Choroid plexus epithelial cell (primary cell): Measurements from ENCODE around the gene ATG14.
A peak's percentile ranks its signal among the peaks of the same experiment; 100 is the strongest.

ENCODE experiments used
- DNase-seq: peaks from one replicate; pipeline ENCODE4 v3.0.0-alpha.2; 2010; ENCODE audit warnings: low read depth
- H3K4me3 ChIP-seq: 2 replicates; pipeline ENCODE4 v1.5.1; 2011; ENCODE audit warnings: low read depth, mild to moderate bottlenecking, control low read depth, low read length, moderate library complexity
- TF ChIP-seq, protein P1 (sequence below): conservative IDR thresholded peaks from 2 replicates; pipeline ENCODE4 v1.5.1; 2011; ENCODE audit warnings: low read depth, mild to moderate bottlenecking, control low read depth, inconsistent platforms, low read length, moderate library complexity

Gene ATG14

GRCh38 chr14:55419663-55420062 is 8.0 kb upstream of the ATG14 start:
- TF ChIP-seq, protein P1, sequence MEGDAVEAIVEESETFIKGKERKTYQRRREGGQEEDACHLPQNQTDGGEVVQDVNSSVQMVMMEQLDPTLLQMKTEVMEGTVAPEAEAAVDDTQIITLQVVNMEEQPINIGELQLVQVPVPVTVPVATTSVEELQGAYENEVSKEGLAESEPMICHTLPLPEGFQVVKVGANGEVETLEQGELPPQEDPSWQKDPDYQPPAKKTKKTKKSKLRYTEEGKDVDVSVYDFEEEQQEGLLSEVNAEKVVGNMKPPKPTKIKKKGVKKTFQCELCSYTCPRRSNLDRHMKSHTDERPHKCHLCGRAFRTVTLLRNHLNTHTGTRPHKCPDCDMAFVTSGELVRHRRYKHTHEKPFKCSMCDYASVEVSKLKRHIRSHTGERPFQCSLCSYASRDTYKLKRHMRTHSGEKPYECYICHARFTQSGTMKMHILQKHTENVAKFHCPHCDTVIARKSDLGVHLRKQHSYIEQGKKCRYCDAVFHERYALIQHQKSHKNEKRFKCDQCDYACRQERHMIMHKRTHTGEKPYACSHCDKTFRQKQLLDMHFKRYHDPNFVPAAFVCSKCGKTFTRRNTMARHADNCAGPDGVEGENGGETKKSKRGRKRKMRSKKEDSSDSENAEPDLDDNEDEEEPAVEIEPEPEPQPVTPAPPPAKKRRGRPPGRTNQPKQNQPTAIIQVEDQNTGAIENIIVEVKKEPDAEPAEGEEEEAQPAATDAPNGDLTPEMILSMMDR = no peak
- no peak overlapping the region for H3K4me3 ChIP-seq
- no peak for DNase-seq

GRCh38 chr14:55418411-55418810 is 6.8 kb upstream of the ATG14 start:
- peak; percentile 13 for DNase-seq
- H3K4me3 ChIP-seq = no peak overlapping the region
- TF ChIP-seq, protein P1 = no peak

DNA sequence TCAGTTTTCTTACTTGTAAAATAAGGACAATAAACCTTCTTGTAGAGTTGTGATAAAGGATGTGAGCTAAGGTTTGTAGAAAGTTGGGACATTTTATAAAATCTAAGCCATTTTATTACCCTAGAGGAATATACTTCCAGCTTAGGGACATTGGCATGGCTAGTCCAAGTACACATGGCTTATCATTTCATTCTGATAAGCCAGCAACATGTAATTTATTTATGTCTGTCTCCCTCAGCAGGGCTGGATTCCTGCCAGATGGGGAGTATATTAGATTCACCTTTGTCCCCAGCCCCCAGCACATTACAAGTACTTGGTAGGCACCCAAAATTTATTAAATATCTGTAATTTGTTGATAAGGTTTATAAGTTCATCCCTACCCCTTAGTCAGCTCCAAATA is 6.3 kb upstream of the ATG14 start:
- H3K4me3 ChIP-seq = no peak overlapping the region
- TF ChIP-seq, protein P1 = no peak
- DNase-seq = no peak

- TF ChIP-seq, protein P1 = peak; percentile 62
- peak; percentile 21 for DNase-seq
- no peak overlapping the region for H3K4me3 ChIP-seq
Observed at GRCh38 chr14:55416866-55417265, 5.2 kb upstream of the ATG14 start.

- no peak for DNase-seq
- TF ChIP-seq, protein P1 = no peak
- H3K4me3 ChIP-seq = no peak overlapping the region
Observed at GRCh38 chr14:55414551-55414950, 2.9 kb upstream of the ATG14 start.

DNA sequence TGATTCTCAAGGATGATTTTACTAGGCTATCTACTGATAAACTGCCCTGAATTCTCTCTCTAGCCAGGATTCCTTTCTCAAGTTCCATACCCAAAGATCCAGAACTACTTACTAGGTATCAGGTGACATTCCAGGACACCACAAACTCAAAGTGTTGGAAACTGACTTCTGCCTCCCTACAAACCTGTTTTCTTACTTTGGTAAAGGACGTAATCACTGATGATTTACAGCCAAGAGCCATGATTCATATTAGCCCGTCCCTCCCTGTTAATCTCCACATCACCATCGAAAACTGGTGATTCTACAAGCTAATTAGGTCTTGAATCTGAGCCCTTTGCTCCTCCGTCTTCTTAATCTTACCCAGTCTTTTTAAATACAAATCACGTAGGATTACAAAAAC is 1.0 kb upstream of the ATG14 start:
- DNase-seq = no peak
- no peak overlapping the region for H3K4me3 ChIP-seq
- TF ChIP-seq, protein P1 = no peak

DNA sequence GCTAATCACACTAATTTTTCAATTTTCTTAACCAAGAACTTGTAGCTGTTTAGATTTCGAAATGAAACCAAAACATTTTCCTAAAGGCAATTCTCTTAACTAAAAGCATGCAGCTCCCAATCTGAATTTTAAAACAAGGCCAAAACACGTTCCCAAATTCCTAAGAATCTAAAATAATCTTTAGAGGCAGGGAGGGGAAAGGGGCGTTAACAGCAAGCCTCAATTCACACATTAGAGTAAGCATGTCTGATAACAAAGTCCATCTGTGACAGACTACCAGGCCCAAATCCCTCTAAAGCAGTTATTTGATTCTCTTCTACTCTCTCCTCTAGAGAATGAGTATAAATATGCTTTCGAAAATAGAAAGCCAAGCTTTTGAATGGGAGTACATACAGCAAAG is 754 bp downstream of the ATG14 start:
- no peak for DNase-seq
- TF ChIP-seq, protein P1 = no peak
- peak overlapping the region; percentile 91 for H3K4me3 ChIP-seq
